GM12892 (cell line): ENCODE data around the gene GJB1.

ENCODE experiments used
- POLR2A ChIP-seq: IDR thresholded peaks from 2 replicates; pipeline ENCODE4 v1.6.1; 2011; ENCODE audit warnings: low read depth, low read length, control low read depth
- POLR2AphosphoS5 ChIP-seq: IDR thresholded peaks from 2 replicates; pipeline ENCODE4 v1.6.1; 2011; ENCODE audit warnings: low read depth, low read length, control low read depth
- TAF1 ChIP-seq: IDR thresholded peaks from 2 replicates; pipeline ENCODE4 v1.6.1; 2011; ENCODE audit warnings: low read depth, mild to moderate bottlenecking, control low read depth, low read length, borderline replicate concordance

DNA sequence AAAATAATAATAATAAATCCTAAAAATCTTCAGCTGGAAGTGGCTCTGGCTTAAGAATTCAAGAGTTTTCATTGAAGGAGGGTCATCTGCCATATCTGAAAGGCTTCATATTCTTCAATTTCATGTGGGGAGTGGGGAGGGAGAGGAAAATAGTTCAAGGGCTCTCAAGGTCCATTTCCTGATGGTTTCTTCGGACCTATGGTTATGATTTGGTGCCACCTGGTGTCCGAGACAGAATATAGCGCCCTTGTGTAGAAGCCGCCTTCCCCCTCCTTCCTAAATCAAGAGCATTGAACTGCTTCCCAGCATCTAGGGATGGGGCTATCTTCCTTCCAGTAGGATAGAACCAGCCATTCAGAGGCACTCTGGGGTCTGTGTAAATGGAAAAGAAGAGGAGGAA lies 44.1 kb upstream of the GJB1 start:
- TF ChIP-seq TAF1 (no peak), POLR2A (no peak), POLR2AphosphoS5 (no peak)
